ENCODE measurements around the gene SYTL2.

- no peak for TF ChIP-seq EZH2 (IDR thresholded peaks at IDR 0.05; ENCODE audit: borderline replicate concordance, low read length)
- no peak for TF ChIP-seq CTCF (IDR thresholded peaks at IDR 0.05; ENCODE audit: low read length)
Observed at GRCh38 chr11:85810521-85810870, 445 bp downstream of the SYTL2 start.

All from OCI-LY1 (cell line).